B cell (primary cell): ENCODE data around the gene C20orf141. TPM values are rescaled to one million over a fixed set of nuclear protein-coding genes. Genes with fewer than 3 reads are reported as not detected.

ENCODE experiments used
- ATAC-seq: fragments of 200-7000 bp; cut with Tn5 transposase; one replicate; pipeline ENCODE4 v1.10.0; 2021; ENCODE audit warnings: low read depth, mild to moderate bottlenecking, moderate number of reproducible peaks, moderate library complexity
- CTCF ChIA-PET: fragments of 350-600 bp; sonication (Branson Sonifier 250); formaldehyde crosslinking; loops from one replicate; lab custom pipeline; 2021; ENCODE audit warnings: antibody characterized with exemption, inconsistent platforms; lab: Charles Lee
- POLR2A ChIA-PET: fragments of 350-600 bp; sonication (Branson Sonifier 250); formaldehyde crosslinking; loops from one replicate; lab custom pipeline; 2021; ENCODE audit warnings: antibody characterized with exemption; lab: Charles Lee
- DNase-seq: peaks from one replicate; pipeline ENCODE4 v3.0.0; 2013
- H2AFZ ChIP-seq: 2 replicates; pipeline ENCODE4 v1.6.1; 2012; ENCODE audit warnings: mild to moderate bottlenecking, low read depth, low read length; ENCODE audit not compliant: insufficient read depth, poor library complexity, severe bottlenecking
- H3K27ac ChIP-seq, 2 donors: 1 replicate in 1 of 2; 2 replicates in 1 of 2; pipeline ENCODE4 v1.5.1; 2012 to 2013; ENCODE audit warnings: low read length in 2 of 2, mild to moderate bottlenecking in 2 of 2, moderate library complexity in 1 of 2
- H3K27me3 ChIP-seq, 4 experiments: fragments of 200-600 bp in 1 of 4; sonication (generic) in 1 of 4; replicated peaks in 1 of 4; 1 replicate in 2 of 4; 2 replicates in 2 of 4; pipeline versions ENCODE4 v1.6.1 to v1.7.0; 2013 to 2016; ENCODE audit warnings: low read length in 3 of 4, mild to moderate bottlenecking in 2 of 4, mixed read lengths in 1 of 4, moderate library complexity in 1 of 4; ENCODE audit not compliant: insufficient read depth in 4 of 4, control insufficient read depth in 3 of 4; ENCODE audit errors: control extremely low read depth in 1 of 4
- H3K36me3 ChIP-seq, 2 experiments: replicated peaks in 1 of 2; 1 replicate in 1 of 2; 2 replicates in 1 of 2; pipeline versions ENCODE4 v1.6.1 to v1.7.1; 2013; ENCODE audit warnings: low read length in 1 of 2; ENCODE audit not compliant: insufficient read depth in 2 of 2, control insufficient read depth in 1 of 2; ENCODE audit errors: control extremely low read depth in 1 of 2, extremely low read depth in 1 of 2
- H3K4me1 ChIP-seq, 2 donors: fragments of 200-600 bp in 1 of 2; sonication (generic) in 1 of 2; 1 replicate in 1 of 2; 2 replicates in 1 of 2; pipeline versions ENCODE4 v1.5.1 to v1.6.1; 2013 to 2017; ENCODE audit warnings: low read length in 2 of 2; ENCODE audit not compliant: control insufficient read depth in 2 of 2, insufficient read depth in 2 of 2
- H3K4me2 ChIP-seq: replicated peaks from 2 replicates; pipeline ENCODE3; 2012; ENCODE audit warnings: mild to moderate bottlenecking, low read depth, low read length; ENCODE audit not compliant: poor library complexity, severe bottlenecking
- H3K4me3 ChIP-seq, 5 experiments: fragments of 200-600 bp in 1 of 5; sonication (generic) in 1 of 5; 1 replicate in 3 of 5; 2 replicates in 2 of 5; pipeline versions ENCODE4 v1.5.1 to v1.7.0; 2011 to 2016; ENCODE audit warnings: low read length in 4 of 5, mild to moderate bottlenecking in 4 of 5, low read depth in 2 of 5, control low read depth in 1 of 5, moderate library complexity in 1 of 5; ENCODE audit not compliant: insufficient read depth in 1 of 5; ENCODE audit errors: control extremely low read depth in 1 of 5, extremely low read depth in 1 of 5
- H3K79me2 ChIP-seq: fragments of 200-600 bp; sonication (generic); one replicate; pipeline ENCODE4 v1.6.0; 2016; ENCODE audit warnings: low read length; ENCODE audit not compliant: control insufficient read depth, insufficient read depth
- H3K9ac ChIP-seq: fragments of 200-600 bp; sonication (generic); 2 replicates; pipeline ENCODE4 v1.6.1; 2017; ENCODE audit warnings: mild to moderate bottlenecking, low read length, moderate library complexity
- H3K9me3 ChIP-seq, 3 donors: one replicate each; pipeline versions ENCODE4 v1.6.1 to v1.7.1; 2013; ENCODE audit warnings: low read length in 2 of 3; ENCODE audit not compliant: control insufficient read depth in 2 of 3, insufficient read depth in 1 of 3; ENCODE audit errors: control extremely low read depth in 1 of 3
- H4K20me1 ChIP-seq: 2 replicates; pipeline ENCODE4 v1.6.0; 2012; ENCODE audit warnings: mild to moderate bottlenecking, low read length; ENCODE audit not compliant: insufficient read depth, control insufficient read depth, poor library complexity, severe bottlenecking
- H3K27ac Mint-ChIP-seq: one replicate; pipeline ENCODE4 v1.8.0; 2021; ENCODE audit warnings: mixed read lengths
- H3K27me3 Mint-ChIP-seq: one replicate; pipeline ENCODE4 v1.8.0; 2021; ENCODE audit warnings: mixed read lengths
- H3K4me1 Mint-ChIP-seq: one replicate; pipeline ENCODE4 v1.8.0; 2021; ENCODE audit warnings: mixed read lengths
- H3K4me3 Mint-ChIP-seq: one replicate; pipeline ENCODE4 v1.8.0; 2021; ENCODE audit warnings: mixed read lengths
- H3K9me3 Mint-ChIP-seq: one replicate; pipeline ENCODE4 v1.8.0; 2022; ENCODE audit warnings: mixed read lengths; ENCODE audit not compliant: insufficient read depth
- EZH2 ChIP-seq: IDR thresholded peaks from 2 replicates; pipeline ENCODE4 v1.6.1; 2012; ENCODE audit warnings: borderline replicate concordance, low read depth, mild to moderate bottlenecking, moderate library complexity, low read length; ENCODE audit not compliant: insufficient read depth, poor library complexity, severe bottlenecking
- WGBS: methylation state at CpG from one replicate; pipeline ENCODE4 v1.1.5; 2013; ENCODE audit warnings: missing lambda C conversion rate; ENCODE audit not compliant: insufficient coverage; 5-methylcytosine and 5-hydroxymethylcytosine counted together
- intact Hi-C: fragments of 100-400 bp; cut with micrococcal nuclease; formaldehyde crosslinking; loops from one replicate; pipeline ENCODE4 v1.10.0; 2022
- polyA plus RNA-seq: library from polyadenylated mRNA; depleted of rRNA; stranded (reverse); fragments of >200 nt; gene quantifications from 2 replicates; pipeline ENCODE4 v1.2.3, GENCODE V29; 2012
- total RNA-seq, 2 donors: library from RNA; stranded (reverse); fragments of 120-200 nt in 1 of 2; gene quantifications; 1 replicate in 1 of 2; 2 replicates in 1 of 2; pipeline versions ENCODE4 v1.2.3 to v1.2.4, GENCODE V29; 2013 to 2022
- TF ChIP-seq, protein P1 (sequence below): fragments of 200-600 bp; IDR thresholded peaks from one replicate; pipeline ENCODE4 v1.8.0; 2022; ENCODE audit warnings: antibody characterized with exemption, mild to moderate bottlenecking

The C20orf141 gene
- total and polyA plus RNA-seq, 2 donors (not counting 1 experiment from before 2014, with no cell fraction given), result not detected

DNA sequence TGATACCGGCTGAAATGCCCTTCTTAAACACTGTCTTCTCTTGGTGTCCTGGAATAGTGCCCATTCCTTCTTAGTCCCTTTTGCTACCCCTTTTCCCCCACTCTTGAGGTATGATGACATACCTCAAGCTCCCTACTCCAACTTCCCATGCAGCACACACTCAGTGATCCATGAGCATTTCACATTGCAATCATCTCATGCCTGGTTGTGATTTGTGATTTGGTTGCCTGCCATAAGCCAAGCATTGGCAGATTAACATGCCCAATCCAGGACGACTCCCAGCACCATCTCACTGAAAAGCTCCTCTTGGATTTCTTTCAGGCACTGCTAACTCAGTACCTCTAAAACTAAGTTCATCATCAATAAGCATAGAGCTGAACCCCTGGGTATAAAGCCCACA is 43.8 kb downstream of the C20orf141 start:
- CTCF ChIA-PET, result interaction anchor here (0.9 kb wide), 1 partner anchor 14 kb away, joined by 3 read pairs; no protein-coding TSS in a partner anchor
- H3K27me3 Mint-ChIP-seq, result no peaks in the 10 kb centered on the region
- POLR2A ChIA-PET, result no interaction called here
- TF ChIP-seq, protein P1, sequence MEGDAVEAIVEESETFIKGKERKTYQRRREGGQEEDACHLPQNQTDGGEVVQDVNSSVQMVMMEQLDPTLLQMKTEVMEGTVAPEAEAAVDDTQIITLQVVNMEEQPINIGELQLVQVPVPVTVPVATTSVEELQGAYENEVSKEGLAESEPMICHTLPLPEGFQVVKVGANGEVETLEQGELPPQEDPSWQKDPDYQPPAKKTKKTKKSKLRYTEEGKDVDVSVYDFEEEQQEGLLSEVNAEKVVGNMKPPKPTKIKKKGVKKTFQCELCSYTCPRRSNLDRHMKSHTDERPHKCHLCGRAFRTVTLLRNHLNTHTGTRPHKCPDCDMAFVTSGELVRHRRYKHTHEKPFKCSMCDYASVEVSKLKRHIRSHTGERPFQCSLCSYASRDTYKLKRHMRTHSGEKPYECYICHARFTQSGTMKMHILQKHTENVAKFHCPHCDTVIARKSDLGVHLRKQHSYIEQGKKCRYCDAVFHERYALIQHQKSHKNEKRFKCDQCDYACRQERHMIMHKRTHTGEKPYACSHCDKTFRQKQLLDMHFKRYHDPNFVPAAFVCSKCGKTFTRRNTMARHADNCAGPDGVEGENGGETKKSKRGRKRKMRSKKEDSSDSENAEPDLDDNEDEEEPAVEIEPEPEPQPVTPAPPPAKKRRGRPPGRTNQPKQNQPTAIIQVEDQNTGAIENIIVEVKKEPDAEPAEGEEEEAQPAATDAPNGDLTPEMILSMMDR, result no peak
- TF ChIP-seq EZH2, result no peak
- no peak for ATAC-seq
- H3K27ac Mint-ChIP-seq, result no peak overlapping the region
- DNase-seq, result no peak
- Histone ChIP-seq H2AFZ (no peak overlapping the region), H3K27ac (no peak overlapping the region), H3K36me3 (peaks cover 0 to 22% of the 10 kb centered on the region in 2 experiments), H3K27me3 (no peaks in the 10 kb centered on the region), H4K20me1 (peaks cover 17% of the 10 kb centered on the region), H3K9ac (no peak overlapping the region), H3K9me3 (no peaks in the 10 kb centered on the region), H3K4me3 (no peak overlapping the region), H3K79me2 (peaks cover 42% of the 10 kb centered on the region), H3K4me1 (no peaks in the 10 kb centered on the region), H3K4me2 (no peak overlapping the region)
- no peaks in the 10 kb centered on the region for H3K9me3 Mint-ChIP-seq
- no peak overlapping the region for H3K4me3 Mint-ChIP-seq
- H3K4me1 Mint-ChIP-seq, result no peaks in the 10 kb centered on the region
- 100% methylated on average over 1 of the region's 2 CpGs for WGBS
- intact Hi-C loops, result no loop called here

DNA sequence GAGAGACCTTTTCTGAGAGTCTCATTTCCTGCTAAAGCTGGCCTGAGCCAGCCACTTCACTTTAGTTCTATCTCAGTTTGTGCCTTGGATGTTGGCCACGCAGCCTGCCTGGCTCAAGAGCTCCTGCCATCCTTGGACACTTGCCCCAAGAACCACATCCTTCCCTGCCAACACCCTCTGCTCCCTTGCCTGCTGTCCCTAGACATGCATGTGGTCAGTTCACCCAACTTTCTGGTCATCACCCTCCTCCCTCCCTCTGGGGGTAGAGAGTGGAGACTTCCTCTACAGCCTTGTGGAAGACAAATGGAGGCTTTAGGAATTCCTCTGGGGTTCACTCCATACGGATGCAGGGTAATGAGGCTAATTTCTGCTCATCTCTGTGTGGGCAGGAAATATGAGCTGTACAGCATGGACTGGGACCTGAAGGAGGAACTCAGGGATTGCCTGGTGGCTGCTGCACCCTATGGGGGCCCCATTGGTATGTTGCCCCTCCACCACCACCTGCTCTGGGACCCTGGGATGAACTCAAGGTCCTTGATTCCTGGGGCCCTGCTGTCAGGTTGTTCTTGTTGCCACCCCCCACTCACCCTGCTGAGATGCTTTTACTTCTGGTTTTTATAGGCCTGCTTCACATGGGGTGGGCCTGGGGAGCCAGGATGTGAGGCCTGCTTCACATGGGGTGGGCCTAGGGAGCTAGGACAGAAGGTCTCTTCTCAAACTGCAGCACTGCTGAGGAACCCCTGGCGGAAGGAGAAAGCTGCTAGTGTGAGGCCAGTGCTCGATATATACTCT is 44.7 kb downstream of the C20orf141 start:
- intact Hi-C loops, result no loop called here
- Mint-ChIP-seq H3K9me3 (no peaks in the 10 kb centered on the region), H3K4me1 (no peaks in the 10 kb centered on the region), H3K4me3 (no peak overlapping the region), H3K27ac (no peak overlapping the region), H3K27me3 (no peaks in the 10 kb centered on the region)
- no peaks in the 10 kb centered on the region for H3K9me3 ChIP-seq
- peaks cover 38% of the 10 kb centered on the region for H3K79me2 ChIP-seq
- no peak overlapping the region for H2AFZ ChIP-seq
- H4K20me1 ChIP-seq, result peaks cover 17% of the 10 kb centered on the region
- H3K4me3 ChIP-seq, result no peak overlapping the region
- no peaks in the 10 kb centered on the region for H3K4me1 ChIP-seq
- TF ChIP-seq EZH2, result no peak
- TF ChIP-seq, protein P1, result no peak
- DNase-seq (no peak), ATAC-seq (no peak)
- H3K4me2 ChIP-seq, result no peak overlapping the region
- no peaks in the 10 kb centered on the region for H3K27me3 ChIP-seq
- WGBS, result 98% methylated on average over 4 of the region's 4 CpGs
- CTCF ChIA-PET, result interaction anchor here (0.9 kb wide), 1 partner anchor 13 kb away, joined by 3 read pairs; no protein-coding TSS in a partner anchor
- POLR2A ChIA-PET, result no interaction called here
- H3K36me3 ChIP-seq, result peaks cover 0 to 26% of the 10 kb centered on the region in 2 experiments
- no peak overlapping the region for H3K27ac ChIP-seq
- H3K9ac ChIP-seq, result no peak overlapping the region
